Common myeloid progenitor, CD34-positive (primary cell): ENCODE data around the gene FOXN4.

Experiments used
- CTCF ChIA-PET: fragments of 350-600 bp; sonication (Branson Sonifier 250); formaldehyde crosslinking; loops from one replicate; lab custom pipeline; 2021; ENCODE audit warnings: antibody characterized with exemption; lab: Charles Lee
- POLR2A ChIA-PET: fragments of 350-600 bp; sonication (Branson Sonifier 250); formaldehyde crosslinking; loops from one replicate; lab custom pipeline; 2021; ENCODE audit warnings: antibody characterized with exemption; lab: Charles Lee
- DNase-seq, 3 donors: peaks; one replicate each; pipeline versions ENCODE4 v3.0.0 to v3.0.0-alpha.2; 2013
- H3K27ac ChIP-seq, 2 experiments: 1 replicate in 1 of 2; 2 replicates in 1 of 2; pipeline ENCODE4 v1.7.0; 2013; ENCODE audit warnings: inconsistent platforms in 2 of 2, low read length in 2 of 2, mild to moderate bottlenecking in 2 of 2, low read depth in 1 of 2, moderate library complexity in 1 of 2; ENCODE audit not compliant: severe bottlenecking in 2 of 2, insufficient read depth in 1 of 2, poor library complexity in 1 of 2
- H3K27me3 ChIP-seq, 5 experiments: replicated peaks in 2 of 5; 1 replicate in 3 of 5; 2 replicates in 2 of 5; pipeline versions ENCODE4 v1.6.1 to v1.7.0; 2013; ENCODE audit warnings: low read length in 4 of 5, mild to moderate bottlenecking in 2 of 5, moderate library complexity in 2 of 5, inconsistent platforms in 1 of 5; ENCODE audit not compliant: insufficient read depth in 5 of 5, control insufficient read depth in 4 of 5
- H3K36me3 ChIP-seq, 4 experiments: 1 replicate in 2 of 4; 2 replicates in 2 of 4; pipeline versions ENCODE4 v1.6.1 to v1.7.0; 2013; ENCODE audit warnings: low read length in 3 of 4, control low read depth in 1 of 4, mild to moderate bottlenecking in 1 of 4; ENCODE audit not compliant: control insufficient read depth in 4 of 4, insufficient read depth in 4 of 4
- H3K4me1 ChIP-seq, 4 experiments: 1 replicate in 3 of 4; 2 replicates in 1 of 4; pipeline versions ENCODE4 v1.6.1 to v1.7.1; 2013; ENCODE audit warnings: low read length in 3 of 4, mild to moderate bottlenecking in 3 of 4, control low read depth in 1 of 4, inconsistent platforms in 1 of 4, moderate library complexity in 1 of 4; ENCODE audit not compliant: control insufficient read depth in 4 of 4, insufficient read depth in 4 of 4; ENCODE audit errors: control extremely low read depth in 1 of 4
- H3K4me3 ChIP-seq, 7 experiments: 1 replicate in 4 of 7; 2 replicates in 3 of 7; pipeline versions ENCODE4 v1.5.1 to v1.7.0; 2013; ENCODE audit warnings: mild to moderate bottlenecking in 7 of 7, low read length in 6 of 7, moderate library complexity in 6 of 7, inconsistent platforms in 2 of 7, low read depth in 2 of 7, control low read depth in 1 of 7; ENCODE audit not compliant: insufficient read depth in 4 of 7, control insufficient read depth in 1 of 7; ENCODE audit errors: extremely low read depth in 1 of 7
- H3K9me3 ChIP-seq, 5 experiments: 1 replicate in 4 of 5; 2 replicates in 1 of 5; pipeline versions ENCODE4 v1.6.1 to v1.7.1; 2013; ENCODE audit warnings: low read length in 4 of 5, mild to moderate bottlenecking in 2 of 5, inconsistent platforms in 1 of 5, low read depth in 1 of 5, moderate library complexity in 1 of 5; ENCODE audit not compliant: control insufficient read depth in 4 of 5, insufficient read depth in 2 of 5; ENCODE audit errors: control extremely low read depth in 1 of 5
- WGBS: methylation state at CpG from one replicate; pipeline ENCODE4 v1.1.5; 2013; ENCODE audit not compliant: insufficient coverage; 5-methylcytosine and 5-hydroxymethylcytosine counted together

Gene FOXN4

GRCh38 chr12:109305547-109305946 lies 3.5 kb downstream of the FOXN4 start:
- CTCF ChIA-PET: interaction anchor here (1.7 kb wide), 1 partner anchor 16 kb away, joined by 4 read pairs; no protein-coding TSS in a partner anchor

GRCh38 chr12:109304485-109304884 lies 4.6 kb downstream of the FOXN4 start:
- H3K4me1 ChIP-seq: peaks cover 0 to 14% (median 7%) of the 10 kb centered on the region in 4 experiments
- no peak overlapping the region for H3K27ac ChIP-seq
- CTCF ChIA-PET: interaction anchor here (1.1 kb wide), 1 partner anchor 85 kb away, joined by 4 read pairs; no protein-coding TSS in a partner anchor
- H3K27me3 ChIP-seq: peaks cover 10 to 53% (median 26%) of the 10 kb centered on the region in 5 experiments
- POLR2A ChIA-PET: no interaction called here
- WGBS: 84% methylated on average over 7 of the region's 8 CpGs
- DNase-seq: no peak
- no peak overlapping the region for H3K4me3 ChIP-seq
- H3K9me3 ChIP-seq: no peaks in the 10 kb centered on the region
- no peaks in the 10 kb centered on the region for H3K36me3 ChIP-seq

More at GRCh38 chr12:109305547-109305946, 3.5 kb downstream of the FOXN4 start:
- H3K9me3 ChIP-seq: no peaks in the 10 kb centered on the region
- H3K27ac ChIP-seq: no peak overlapping the region
- POLR2A ChIA-PET: no interaction called here
- no peaks in the 10 kb centered on the region for H3K36me3 ChIP-seq
- WGBS: 90% methylated on average over 2 of the region's 6 CpGs
- DNase-seq: no peak
- no peak overlapping the region for H3K4me3 ChIP-seq
- peaks cover 11 to 61% (median 31%) of the 10 kb centered on the region in 5 experiments for H3K27me3 ChIP-seq
- peaks cover 0 to 22% (median 14%) of the 10 kb centered on the region in 4 experiments for H3K4me1 ChIP-seq

DNA sequence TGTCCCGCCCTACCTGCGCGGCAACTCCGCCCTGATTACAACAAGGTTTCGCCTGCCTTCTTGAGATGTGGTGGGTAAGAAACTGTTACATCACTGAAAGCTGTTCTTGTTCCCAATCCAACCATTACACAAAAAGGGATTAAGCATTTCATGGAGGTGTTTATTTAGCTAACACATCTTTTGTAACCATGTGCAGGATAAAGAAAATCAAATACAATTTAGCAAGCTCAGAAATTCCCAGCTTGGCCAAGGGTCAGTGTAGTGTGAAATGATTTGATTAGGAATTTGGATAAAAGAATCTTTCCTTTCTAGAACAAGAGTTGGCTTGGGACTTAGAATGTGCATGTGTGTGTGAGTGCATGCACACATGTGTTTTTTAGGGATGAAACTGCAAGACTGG lies 6.3 kb downstream of the FOXN4 start:
- DNase-seq: no peak
- Histone ChIP-seq H3K36me3 (no peaks in the 10 kb centered on the region), H3K9me3 (no peaks in the 10 kb centered on the region), H3K4me3 (no peak overlapping the region), H3K27me3 (peaks cover 2 to 36% (median 21%) of the 10 kb centered on the region in 5 experiments), H3K27ac (no peak overlapping the region), H3K4me1 (peaks cover 0 to 6% (median 1%) of the 10 kb centered on the region in 4 experiments)
- CTCF ChIA-PET: interaction anchor here (1.3 kb wide), 1 partner anchor 11 kb away, joined by 3 read pairs; no protein-coding TSS in a partner anchor
- POLR2A ChIA-PET: no interaction called here
- WGBS: no CpG with 5 or more reads among the region's 5 CpGs

- no CpG with 5 or more reads among the region's 2 CpGs for WGBS
- Histone ChIP-seq H3K4me1 (peaks cover 0 to 6% (median 1%) of the 10 kb centered on the region in 4 experiments), H3K9me3 (no peaks in the 10 kb centered on the region), H3K27ac (no peak overlapping the region), H3K36me3 (no peaks in the 10 kb centered on the region), H3K27me3 (peaks cover 0 to 32% (median 18%) of the 10 kb centered on the region in 5 experiments), H3K4me3 (no peak overlapping the region)
- POLR2A ChIA-PET: no interaction called here
- DNase-seq: peak in 2 of 3 donors; percentile 26 to 28
- CTCF ChIA-PET: interaction anchor here (1.3 kb wide), 1 partner anchor 11 kb away, joined by 3 read pairs; no protein-coding TSS in a partner anchor
Observed at GRCh38 chr12:109302358-109302757, 6.7 kb downstream of the FOXN4 start.

DNA sequence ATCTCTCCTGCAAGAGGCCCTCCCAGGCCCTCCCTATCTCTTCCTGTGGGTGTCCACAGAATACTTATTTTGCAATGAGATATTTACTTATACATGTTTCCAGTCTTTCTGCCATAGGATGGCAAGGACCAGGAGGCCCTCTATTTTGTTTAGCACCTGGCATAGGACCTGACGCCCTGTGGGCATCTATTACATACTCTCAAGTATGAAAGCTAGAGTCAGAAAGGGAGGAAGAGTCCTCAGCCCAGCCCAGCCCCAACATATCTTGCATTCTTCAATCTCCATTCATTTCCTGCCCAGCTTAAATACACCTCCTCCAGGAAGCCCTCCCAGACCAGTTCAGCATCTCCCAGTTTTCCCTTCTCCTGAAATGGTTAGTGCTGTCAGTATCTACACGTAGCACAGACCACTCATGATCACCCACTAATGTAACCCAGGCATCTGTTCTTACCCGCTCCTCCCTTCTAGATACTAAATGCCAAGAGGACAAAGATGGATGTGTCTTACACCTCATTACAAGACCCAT lies 7.4 kb downstream of the FOXN4 start:
- H3K9me3 ChIP-seq: no peaks in the 10 kb centered on the region
- POLR2A ChIA-PET: no interaction called here
- no peak for DNase-seq
- WGBS: 89% methylated on average over 3 of the region's 3 CpGs
- CTCF ChIA-PET: no interaction called here
- no peaks in the 10 kb centered on the region for H3K36me3 ChIP-seq
- peaks cover 0 to 25% (median 14%) of the 10 kb centered on the region in 5 experiments for H3K27me3 ChIP-seq
- H3K27ac ChIP-seq: no peak overlapping the region
- no peak overlapping the region for H3K4me3 ChIP-seq
- no peaks in the 10 kb centered on the region for H3K4me1 ChIP-seq

DNA sequence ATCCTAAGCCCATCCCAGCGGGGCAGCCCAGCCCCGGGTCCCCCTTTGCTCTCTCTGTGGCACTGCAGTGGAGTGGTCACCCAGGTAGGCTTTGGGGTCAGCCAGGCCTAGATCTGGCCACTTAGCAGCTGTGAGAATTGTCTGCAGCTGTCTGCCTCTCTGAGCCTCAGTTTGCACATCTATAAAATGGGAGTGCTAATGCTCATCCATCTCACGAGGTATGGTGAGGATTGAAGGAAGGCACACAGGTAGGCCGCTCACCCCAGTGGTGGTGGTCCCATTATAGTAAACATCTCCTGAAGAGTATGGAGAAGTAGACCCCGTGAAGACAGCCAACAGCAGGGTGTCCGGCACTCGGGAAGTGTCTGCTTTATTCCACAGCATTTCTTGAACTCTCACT lies 9.2 kb downstream of the FOXN4 start:
- no peak overlapping the region for H3K4me3 ChIP-seq
- POLR2A ChIA-PET: no interaction called here
- no peaks in the 10 kb centered on the region for H3K9me3 ChIP-seq
- no peaks in the 10 kb centered on the region for H3K4me1 ChIP-seq
- no peak for DNase-seq
- H3K27me3 ChIP-seq: peaks cover 0 to 13% (median 12%) of the 10 kb centered on the region in 5 experiments
- CTCF ChIA-PET: no interaction called here
- H3K27ac ChIP-seq: no peak overlapping the region
- H3K36me3 ChIP-seq: no peaks in the 10 kb centered on the region
- WGBS: 93% methylated on average over 7 of the region's 7 CpGs

DNA sequence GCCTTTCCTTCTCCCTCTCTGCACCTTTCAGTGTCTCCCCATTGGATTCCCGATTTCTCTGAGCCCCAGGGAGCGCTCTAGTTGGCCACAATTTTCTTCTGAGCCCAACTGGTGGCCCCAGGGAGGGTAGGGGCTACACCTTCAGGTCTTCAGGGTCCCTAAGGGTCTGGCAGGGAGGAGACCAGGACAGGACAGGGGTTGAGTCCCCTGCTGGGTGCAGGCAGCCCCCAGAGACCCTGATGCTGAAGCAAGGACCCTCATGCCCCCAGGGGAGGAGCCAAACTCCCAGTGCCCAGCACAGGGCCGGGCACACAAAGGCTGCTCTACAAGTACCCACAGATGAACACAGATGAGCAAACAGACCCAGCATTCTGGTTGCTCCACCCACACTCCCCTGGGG lies 12.7 kb downstream of the FOXN4 start:
- no peak overlapping the region for H3K4me3 ChIP-seq
- ChIA-PET POLR2A (interaction anchor here (0.6 kb wide), 1 partner anchor 1720 kb away, joined by 3 read pairs; no protein-coding TSS in a partner anchor), CTCF (interaction anchor here (0.9 kb wide), 1 partner anchor 32 kb away, joined by 3 read pairs; no protein-coding TSS in a partner anchor)
- H3K27ac ChIP-seq: no peak overlapping the region
- no peaks in the 10 kb centered on the region for H3K36me3 ChIP-seq
- peaks cover 0 to 9% (median 3%) of the 10 kb centered on the region in 4 experiments for H3K4me1 ChIP-seq
- H3K9me3 ChIP-seq: no peaks in the 10 kb centered on the region
- peaks cover 0 to 10% (median 4%) of the 10 kb centered on the region in 5 experiments for H3K27me3 ChIP-seq
- DNase-seq: no peak
- WGBS: 72% methylated on average over 2 of the region's 3 CpGs
